Endothelial cell of umbilical vein (primary cell): ENCODE data around the gene GOLGA6L6.
"Not testable (repeated sequence)": the region's sequence is repeated elsewhere in the genome, so short reads cannot be mapped to it uniquely, and the experiment has no call there.

Source experiments
- CTCF ChIP-seq, 2 donors: IDR thresholded peaks; 1 replicate in 1 of 2; 2 replicates in 1 of 2; pipeline ENCODE4 v1.5.1; 2011; ENCODE audit warnings: low read length in 2 of 2, mild to moderate bottlenecking in 2 of 2, moderate library complexity in 2 of 2, control low read depth in 1 of 2, inconsistent platforms in 1 of 2, low read depth in 1 of 2; ENCODE audit not compliant: insufficient read depth in 1 of 2; ENCODE audit errors: extremely low read depth in 1 of 2
- MAX ChIP-seq: IDR thresholded peaks from 2 replicates; pipeline ENCODE4 v1.6.1; 2011; ENCODE audit not compliant: insufficient read depth, insufficient read length
- POLR2AphosphoS5 ChIP-seq: IDR thresholded peaks from 2 replicates; pipeline ENCODE4 v1.6.1; 2012; ENCODE audit warnings: low read depth, mild to moderate bottlenecking, control low read depth, low read length, moderate library complexity; ENCODE audit not compliant: insufficient read depth

GRCh38 chr15:20582726-20583115 lies 41.1 kb upstream of the GOLGA6L6 start:
- TF ChIP-seq MAX; CTCF (IDR thresholded peaks at IDR 0.05; ENCODE audit: extremely low read depth in 1 of 2, insufficient read depth in 1 of 2, low read depth in 1 of 2, low read length in 2 of 2); POLR2AphosphoS5: not testable (repeated sequence)
